Left colon (tissue), 2 donors: ENCODE data around the gene MTG1. TPM values are rescaled to one million over a fixed set of nuclear protein-coding genes. Genes with fewer than 3 reads are reported as not detected.
"Not testable (repeated sequence)": the region's sequence is repeated elsewhere in the genome, so short reads cannot be mapped to it uniquely, and the experiment has no call there.

Source experiments
- ATAC-seq: fragments of 200-7000 bp; cut with Tn5 transposase; one replicate; pipeline ENCODE4 v1.9.1; 2020; ENCODE audit warnings: mild to moderate bottlenecking, moderate library complexity
- DNase-seq, 2 donors: peaks; one replicate each; pipeline ENCODE4 v3.0.0-alpha.2; 2020
- intact Hi-C, 2 donors: fragments of 100-400 bp; cut with DNase I in 1 of 2; cut with micrococcal nuclease in 1 of 2; formaldehyde crosslinking; loops; one replicate each; pipeline versions ENCODE4 v1.11.2 to v1.14.0; 2022; cut with DNase I, micrococcal nuclease
- total RNA-seq, 2 donors: library from RNA; stranded (reverse); fragmentation: NEBNext Ultra II Directional; extraction: Animal tissue kit (Norgen Biotek cat#: 25700); gene quantifications; one replicate each; pipeline ENCODE4 v1.2.1, GENCODE V29; 2021
- donor health status: DM: no; HTN: no; CAD: no.
- donor health status: DM: yes; HTN: yes; CAD: no.

Gene MTG1
- total RNA-seq, 2 donors from 2014 or later = 38.0 to 49.5 TPM

DNA sequence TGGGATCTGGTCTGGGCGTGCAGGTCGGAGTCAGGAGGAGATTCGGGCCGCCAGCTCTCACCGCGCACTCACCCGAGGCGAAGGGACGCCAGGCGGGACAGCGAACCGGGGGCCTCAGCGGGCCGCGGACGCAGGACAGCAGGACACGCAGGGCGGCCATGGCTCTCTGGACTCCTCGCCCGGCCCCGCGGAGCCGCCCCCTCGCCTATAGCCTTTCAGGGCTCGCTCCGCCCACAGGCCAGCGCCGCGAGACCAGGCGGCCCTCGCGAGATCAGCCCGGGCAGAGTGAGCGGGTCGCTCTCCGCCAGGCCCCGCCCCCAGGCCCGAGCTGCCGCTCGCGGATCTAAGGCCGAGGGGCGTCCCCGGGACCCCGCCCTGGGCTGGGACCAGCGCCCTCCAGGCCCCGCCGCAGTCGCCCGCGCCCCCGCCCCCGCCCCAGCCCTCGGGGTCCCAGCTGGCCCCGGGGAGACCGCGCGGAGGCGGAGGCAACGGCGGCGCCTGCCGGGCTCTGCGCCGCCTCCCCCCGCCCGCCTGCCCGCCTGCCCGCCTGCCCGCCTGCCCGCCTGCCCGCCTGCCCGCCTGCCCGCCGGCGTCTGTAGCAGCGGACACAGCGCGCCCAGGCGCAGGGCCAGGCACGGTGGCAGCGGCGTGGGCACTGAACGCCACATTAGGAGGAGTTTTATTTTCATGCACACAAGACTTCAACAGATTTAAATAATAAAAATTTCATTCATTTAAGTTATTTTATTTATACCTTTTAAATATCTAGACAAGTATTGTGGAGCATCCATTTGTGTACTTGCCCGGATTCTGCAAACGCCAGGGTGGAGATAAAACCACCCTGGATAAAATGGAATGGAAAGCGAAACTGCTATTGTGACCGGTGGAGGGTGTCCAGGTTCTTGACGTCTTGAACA lies 20.5 kb upstream of the MTG1 start, which contains the start of gene ECHS1:
Gene ECHS1, minus strand, starts transcription at position 181 of the 917 bp plus-strand sequence. Its CDS starts 21 bp downstream, at position 160.
- DNase-seq (peak; percentile 94 to 97), ATAC-seq (peak; percentile 96)
- intact Hi-C loops = no loop called here

DNA sequence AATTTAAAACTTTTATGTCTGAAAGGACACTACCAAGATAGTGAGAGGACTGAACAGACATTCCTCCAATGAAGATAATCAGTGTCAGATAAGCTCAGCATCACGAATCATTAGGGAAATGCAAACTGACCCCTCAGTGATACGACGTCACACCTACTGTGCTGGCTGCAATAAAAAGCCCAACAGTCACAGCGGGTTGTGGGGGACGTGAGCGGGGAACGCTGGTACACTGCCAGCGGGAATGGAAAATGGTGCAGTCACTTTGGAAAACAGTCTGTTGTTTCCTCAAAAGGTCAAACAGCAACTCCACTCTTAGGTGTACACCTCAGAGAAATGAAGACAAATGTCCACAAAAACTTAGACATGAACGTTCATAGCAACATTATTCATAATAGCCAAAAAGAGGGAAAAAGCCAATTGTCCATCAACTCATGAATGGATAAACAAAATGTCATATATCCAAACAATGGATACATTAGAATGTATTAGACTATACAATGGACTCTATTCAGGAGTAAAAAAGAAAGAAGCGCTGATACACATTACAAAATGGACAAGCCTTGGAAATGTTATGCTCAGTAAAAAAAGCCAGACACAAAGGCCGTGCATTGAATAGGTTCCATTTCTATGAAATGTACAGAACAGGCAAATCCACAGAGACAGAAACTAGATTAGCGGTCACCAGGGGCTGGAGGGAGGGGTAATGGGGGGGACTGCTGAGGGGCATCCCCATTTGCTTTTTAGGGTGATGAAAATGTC lies 18.4 kb upstream of the MTG1 start:
- ATAC-seq = no peak
- intact Hi-C loops = no loop called here
- DNase-seq = no peak

DNA sequence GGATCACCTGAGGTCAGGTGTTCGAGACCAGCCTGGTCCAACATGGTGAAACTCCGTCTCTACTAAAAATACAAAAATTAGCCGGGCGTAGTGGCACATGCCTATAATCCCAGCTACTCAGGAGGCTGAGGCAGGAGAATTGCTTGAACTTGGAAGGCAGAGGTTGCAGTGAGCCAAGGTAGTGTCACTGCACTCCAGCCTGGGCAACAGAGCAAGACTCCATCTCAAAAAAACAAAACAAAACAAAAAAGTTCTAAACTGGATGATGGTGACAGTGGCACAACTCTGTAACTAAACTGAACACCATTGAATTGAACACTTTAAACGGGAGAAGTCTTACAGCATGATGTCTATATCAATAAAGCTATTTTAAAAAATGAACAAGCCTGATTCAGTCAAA lies 17.8 kb upstream of the MTG1 start:
- intact Hi-C loops, DNase-seq, ATAC-seq: not testable (repeated sequence)

DNA sequence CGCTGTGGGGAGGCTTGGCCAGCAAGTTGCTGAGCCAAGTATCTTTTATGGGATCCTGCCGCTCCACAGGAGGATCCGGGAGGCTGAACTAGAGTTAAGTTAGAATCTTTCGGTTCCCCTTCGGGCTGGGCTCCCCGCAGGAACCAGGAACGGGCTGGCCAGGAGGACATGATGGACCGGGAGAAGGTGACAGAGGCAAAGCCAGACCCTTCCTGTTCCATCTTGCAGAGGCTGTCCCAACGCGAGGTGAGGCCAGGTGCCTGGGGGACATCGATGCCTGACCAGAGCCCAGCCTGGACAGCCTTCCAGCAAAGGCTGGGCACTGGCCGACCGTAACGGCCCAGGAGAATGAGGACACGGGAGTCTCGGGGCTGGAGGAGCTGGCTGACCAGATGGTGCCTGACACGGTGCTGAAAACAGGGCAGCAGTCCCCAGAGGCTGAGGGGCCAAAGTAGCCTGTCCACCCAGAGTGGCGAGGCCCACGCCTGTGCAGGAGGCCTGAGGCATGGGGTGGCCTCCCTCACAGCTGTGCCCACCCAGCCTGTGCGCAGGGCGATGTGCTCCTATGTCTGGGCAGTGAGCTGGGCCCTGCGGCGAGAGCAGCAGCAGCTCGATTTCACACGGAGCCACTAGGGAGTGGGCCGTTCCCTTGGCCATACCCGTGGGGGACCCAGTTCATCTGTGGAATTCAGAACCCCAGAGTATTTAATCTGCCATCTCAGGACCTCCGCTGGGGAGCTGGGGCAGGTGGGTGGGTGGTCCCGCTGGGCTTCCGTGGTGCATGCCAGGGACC lies 16.7 kb upstream of the MTG1 start:
- ATAC-seq = no peak
- no peak for DNase-seq

DNA sequence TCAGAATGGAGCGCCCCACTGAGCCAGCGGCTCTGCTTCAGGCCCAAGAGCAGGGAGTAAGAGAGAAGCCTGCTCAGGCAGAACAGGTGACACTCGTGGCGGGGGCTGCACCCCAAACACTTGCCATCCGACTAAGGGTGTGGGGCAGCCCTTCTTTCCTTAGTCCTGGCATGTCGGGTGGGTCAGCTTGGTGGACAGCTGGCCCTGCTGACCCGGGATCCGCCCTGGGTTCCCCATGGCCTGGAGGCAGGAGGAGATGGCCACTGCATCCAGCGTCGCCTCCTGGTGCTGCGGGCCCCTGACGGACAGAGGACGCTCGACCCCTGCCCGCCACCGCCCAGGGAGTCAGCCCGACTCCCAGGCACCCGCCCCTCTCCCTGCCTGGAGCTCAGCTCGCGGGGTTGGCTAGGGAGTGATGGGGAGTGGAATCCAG lies 16.1 kb upstream of the MTG1 start:
- peak; percentile 8 for ATAC-seq
- no peak for DNase-seq
- intact Hi-C loops = no loop called here

More for the DNA sequence above, 16.7 kb upstream of the MTG1 start:
- intact Hi-C loops = no loop called here

DNA sequence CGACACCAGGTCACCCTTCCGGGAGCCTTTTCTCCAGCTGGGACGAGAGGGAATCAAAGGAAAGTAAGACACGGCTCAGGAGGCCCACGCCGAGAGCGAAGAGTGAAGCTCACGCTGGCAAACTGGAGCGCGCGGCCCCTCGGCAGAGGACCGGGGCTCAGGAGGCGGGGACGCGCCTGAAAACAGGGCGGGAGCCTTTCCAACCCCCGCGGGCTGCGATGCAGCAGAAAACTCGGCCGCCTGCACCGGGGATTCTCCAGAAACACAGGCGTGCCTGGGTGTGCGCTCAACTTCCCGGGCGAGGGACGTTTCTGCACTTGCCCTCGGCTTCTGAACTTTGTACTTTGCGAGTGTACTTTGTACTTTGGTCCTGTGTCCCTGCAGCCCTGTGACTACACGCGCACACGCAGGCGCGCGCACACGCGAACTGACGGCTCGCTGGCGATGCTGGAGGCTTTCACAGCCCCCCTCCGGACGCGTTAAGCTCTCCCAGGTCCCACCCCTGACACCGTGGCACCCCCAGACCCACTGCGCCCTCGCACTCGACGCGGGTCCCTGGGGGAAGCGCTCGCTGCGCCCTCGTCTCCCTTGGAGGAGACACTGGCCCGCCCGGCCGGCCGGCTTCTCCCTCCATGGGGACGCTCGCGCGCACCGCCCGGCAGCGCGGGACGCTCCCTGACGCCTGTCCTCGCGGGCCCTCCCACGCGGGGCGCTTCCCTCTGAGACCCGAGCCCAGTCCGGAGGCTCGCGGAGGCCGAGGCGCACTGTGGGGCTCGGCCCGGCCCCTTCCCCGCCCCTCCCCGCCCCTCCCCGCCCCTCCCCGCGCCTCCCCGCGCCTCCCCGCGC lies 15.5 kb upstream of the MTG1 start:
- DNase-seq = peak; percentile 75 to 82
- intact Hi-C loops = no loop called here
- peak; percentile 82 for ATAC-seq

DNA sequence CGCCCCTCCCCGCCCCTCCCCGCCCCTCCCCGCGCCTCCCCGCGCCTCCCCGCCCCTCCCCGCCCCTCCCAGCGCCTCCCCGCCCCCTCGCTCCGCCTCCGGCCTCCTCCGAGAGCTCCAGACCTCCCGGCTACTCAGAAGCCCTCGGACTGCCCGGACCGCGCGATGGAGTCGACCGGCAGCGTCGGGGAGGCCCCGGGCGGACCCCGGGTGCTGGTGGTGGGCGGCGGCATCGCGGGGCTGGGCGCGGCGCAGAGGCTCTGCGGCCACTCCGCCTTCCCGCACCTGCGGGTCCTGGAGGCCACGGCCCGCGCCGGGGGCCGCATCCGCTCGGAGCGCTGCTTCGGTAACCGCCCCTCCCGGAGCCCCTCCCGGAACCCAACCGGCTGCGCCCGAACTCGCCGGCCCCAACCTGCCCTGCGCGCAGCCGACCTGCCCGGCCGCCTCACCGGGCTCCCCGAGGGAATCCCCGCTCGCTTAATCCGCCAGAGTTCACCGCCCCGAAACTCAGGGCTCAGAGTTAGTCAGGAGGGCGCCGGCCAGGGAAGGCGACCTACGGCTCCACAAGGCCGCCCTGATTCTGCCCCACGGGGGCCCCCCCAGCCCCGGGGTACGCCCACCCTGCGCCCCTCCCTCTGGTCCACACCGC lies 14.7 kb upstream of the MTG1 start, which contains the start of gene PAOX:
Gene PAOX, plus strand, starts transcription at position 111 of the 649 bp plus-strand sequence. Its CDS starts 55 bp downstream, at position 166.
- intact Hi-C loops = no loop called here
- DNase-seq (peak; percentile 72 to 81), ATAC-seq (peak; percentile 52)

DNA sequence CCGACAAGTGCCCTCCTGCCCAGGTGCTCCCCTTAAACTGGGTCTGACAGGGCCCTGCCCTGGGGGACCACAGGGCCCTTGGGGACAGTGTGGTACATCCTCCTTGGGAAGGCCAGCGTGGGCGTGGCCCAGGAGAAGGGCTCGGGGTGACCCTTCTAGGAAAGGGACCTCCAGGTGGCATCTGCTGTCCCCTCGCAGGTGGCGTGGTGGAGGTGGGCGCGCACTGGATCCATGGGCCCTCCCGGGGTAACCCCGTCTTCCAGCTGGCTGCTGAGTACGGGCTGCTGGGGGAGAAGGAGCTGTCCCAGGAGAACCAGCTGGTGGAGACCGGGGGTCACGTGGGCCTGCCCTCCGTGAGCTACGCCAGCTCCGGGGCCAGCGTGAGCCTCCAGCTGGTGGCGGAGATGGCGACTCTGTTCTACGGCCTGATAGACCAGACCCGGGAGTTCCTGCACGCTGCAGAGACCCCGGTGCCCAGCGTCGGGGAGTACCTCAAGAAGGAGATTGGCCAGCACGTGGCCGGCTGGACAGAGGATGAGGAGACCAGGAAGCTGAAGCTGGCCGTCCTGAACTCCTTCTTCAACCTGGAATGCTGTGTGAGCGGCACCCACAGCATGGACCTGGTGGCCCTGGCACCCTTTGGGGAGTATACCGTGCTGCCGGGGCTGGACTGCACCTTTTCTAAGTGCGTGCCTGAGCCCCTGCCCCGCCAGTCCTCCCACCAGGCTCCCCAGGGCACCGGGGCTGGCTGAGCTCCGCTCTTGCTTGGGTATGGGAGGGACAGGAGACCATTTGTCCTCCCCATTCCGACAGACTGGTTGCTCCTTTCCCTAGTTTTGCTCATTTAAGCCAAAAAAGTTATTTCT lies 13.9 kb upstream of the MTG1 start:
- peak in 1 of 2 donors; percentile 52 for DNase-seq
- intact Hi-C loops = no loop called here

DNA sequence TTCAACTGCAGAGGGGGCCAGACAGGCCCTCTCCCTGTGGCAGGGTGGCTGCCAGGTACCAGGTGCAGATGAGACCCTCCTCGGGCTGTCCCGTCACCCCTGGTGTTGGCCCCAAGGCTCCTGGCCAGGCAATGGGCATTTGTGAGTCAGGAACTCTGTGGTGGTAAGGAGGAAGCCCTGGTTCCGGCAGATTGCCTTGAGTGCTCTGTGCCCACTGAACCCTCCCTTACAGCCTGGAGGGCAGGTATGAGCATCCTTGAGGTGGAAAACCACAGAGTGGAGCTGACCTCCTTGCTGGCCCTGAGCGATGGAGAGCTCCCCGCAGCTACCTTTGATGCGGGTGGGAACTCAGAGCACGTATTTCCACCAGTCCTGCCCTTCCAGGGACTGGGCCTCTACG lies 12.9 kb upstream of the MTG1 start:
- ATAC-seq (no peak), DNase-seq (no peak)
- intact Hi-C loops = no loop called here

More for the DNA sequence above, 13.9 kb upstream of the MTG1 start:
- ATAC-seq = no peak

DNA sequence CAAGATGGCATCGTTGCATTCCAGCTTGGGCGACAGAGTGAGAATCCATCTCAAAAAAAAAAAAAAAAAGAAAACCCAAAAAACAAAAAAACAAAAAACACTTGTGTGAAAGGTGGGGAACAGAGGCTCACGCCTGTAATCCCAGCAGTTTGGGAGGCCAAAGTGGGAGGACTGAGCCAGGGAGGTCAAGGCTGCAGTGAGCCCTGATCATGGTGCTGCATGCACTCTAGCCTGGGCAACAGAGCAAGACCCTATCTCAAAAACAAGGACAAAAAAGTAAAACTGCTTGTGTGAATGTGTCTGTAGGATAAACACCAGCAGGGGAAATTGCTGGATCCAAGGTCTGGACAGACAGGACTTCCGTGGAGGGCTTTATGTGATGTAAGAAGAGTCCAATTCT lies 10.4 kb upstream of the MTG1 start:
- DNase-seq (no peak), ATAC-seq (no peak)
- intact Hi-C loops = no loop called here

DNA sequence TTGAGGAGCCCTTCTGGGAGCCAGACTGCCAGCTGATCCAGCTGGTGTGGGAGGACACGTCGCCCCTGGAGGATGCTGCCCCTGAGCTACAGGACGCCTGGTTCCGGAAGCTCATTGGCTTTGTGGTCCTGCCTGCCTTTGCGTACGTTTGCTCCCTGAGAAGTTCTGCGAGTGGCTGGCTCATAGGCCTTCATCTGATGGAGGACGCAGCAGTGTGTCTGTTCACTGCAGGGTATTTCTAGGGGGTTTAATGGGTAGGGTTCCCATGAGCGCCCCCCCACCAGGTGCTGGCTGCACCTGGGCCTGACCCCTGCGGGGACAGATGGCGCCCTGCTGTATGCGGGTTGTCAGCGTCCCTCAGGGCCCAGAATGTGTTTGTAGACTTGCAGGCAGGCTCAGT lies 9.9 kb upstream of the MTG1 start:
- intact Hi-C loops = no loop called here
- DNase-seq = no peak

DNA sequence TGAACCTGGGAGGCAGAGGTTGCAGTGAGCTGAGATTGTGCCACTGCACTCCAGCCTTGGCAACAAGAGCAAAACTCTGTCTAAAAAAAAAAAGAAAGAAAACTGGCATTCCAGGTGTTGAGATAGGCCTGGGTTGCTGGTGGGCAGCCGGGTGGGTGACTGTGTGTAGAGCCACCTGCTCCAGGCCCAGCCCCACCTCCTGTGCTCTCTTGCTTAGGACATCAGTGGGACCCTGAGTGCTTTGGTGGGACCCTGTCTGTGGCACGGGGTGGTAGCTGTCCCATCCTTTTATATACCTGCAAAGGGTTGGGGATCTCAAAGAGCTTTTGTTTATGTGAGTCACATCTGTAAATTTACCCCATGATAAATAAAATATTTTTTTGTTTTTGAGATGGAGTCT lies 8.7 kb upstream of the MTG1 start:
- DNase-seq (no peak), ATAC-seq (no peak)
- intact Hi-C loops = no loop called here

More for the DNA sequence above, 9.9 kb upstream of the MTG1 start:
- no peak for ATAC-seq

DNA sequence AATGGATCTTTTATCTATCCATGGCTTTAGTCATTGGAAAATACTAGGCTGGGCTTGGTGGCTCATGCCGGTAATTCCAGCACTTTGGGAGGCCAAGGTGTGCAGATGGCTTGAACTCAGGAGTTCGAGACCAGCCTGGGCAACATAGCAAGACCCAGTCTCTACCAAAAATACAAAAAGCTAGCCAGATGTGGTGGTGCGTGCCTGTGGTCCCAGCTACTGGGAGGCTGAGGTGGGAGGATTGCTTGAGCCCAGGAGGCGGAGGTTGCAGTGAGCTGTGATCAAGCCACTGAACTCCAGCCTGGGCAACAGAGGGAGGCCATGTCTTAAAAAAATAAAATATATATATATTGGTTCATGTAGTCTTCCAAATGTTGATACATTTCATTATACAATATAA lies 7.0 kb upstream of the MTG1 start:
- intact Hi-C loops, ATAC-seq, DNase-seq: not testable (repeated sequence)

DNA sequence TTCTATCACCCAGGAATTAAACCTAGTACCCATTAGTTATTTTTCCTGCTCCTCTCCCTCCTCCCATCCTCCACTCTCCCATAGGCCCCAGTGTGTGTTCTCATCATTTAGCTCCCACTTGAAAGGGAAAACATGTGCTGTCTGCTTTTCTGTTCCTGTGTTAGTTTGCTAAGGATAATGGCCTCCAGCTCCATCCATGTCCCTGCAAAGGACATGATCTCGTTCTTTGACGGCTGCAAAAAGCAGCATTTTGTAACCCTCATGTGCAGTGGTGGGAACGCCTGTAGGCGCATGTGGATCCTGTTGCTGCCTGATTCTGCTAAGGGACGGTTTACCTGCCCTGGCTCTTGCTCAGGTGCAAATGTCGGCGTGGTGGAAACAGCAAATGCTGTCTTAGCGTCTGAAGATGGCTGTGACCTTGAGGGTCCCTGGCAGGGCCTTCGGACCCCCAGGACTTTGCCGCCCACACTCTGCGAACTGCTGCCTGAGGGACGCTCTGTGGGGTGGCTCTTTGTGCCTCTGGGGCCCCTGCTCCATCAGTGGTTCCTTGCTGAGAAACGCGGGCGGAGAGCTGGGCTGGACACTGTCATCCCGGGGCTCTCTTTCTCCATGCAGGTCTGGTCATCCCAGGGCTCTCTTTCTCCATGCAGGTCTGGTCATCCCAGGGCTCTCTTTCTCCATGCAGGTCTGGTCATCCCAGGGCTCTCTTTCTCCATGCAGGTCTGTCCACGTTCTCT lies 5.6 kb upstream of the MTG1 start:
- DNase-seq (peak in 1 of 2 donors; percentile 4), ATAC-seq (no peak)
- intact Hi-C loops = no loop called here

DNA sequence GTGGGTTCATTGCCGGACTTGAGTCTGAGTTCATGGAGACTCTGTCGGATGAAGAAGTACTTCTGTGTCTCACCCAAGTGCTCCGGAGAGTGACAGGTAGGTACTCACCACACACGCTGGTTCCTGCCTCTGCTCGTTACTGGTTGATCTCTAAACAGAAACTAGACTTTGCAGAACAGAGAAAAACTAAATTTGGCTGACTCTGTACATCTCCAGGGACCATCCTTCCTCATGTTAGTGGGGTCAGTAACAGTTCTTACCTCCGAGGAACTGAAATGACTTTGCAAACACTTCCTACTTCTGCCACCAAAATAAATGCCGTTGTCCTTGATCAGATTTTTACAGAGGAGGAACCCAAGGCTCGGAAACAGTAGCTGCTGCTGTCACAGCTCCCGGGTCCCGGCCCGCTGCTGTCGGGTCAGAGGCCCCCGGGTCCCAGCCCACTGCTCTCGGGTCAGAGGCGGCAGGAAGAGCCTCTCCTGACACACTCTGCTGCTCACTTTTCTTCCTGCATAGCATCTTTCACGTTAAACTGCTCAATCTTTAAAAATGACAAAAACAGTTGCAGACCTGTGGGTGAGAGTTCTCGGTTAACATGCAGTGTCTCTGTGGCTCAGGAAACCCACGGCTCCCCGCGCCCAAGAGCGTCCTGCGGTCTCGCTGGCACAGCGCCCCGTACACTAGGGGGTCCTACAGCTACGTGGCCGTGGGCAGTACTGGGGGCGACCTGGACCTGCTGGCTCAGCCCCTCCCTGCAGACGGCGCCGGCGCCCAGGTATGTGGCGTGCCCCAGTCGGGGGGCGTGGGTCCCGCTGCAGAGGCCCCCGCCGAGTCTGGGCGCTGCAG lies 4.8 kb upstream of the MTG1 start:
- ATAC-seq = no peak
- intact Hi-C loops = no loop called here
- DNase-seq = peak in 1 of 2 donors; percentile 44
